ENCODE measurements around the gene ARHGAP24. TPM values are rescaled to one million over a fixed set of nuclear protein-coding genes. Genes with fewer than 3 reads are reported as not detected.
"Not testable (repeated sequence)": the region's sequence is repeated elsewhere in the genome, so short reads cannot be mapped to it uniquely, and the experiment has no call there.

ARHGAP24 gene
- polyA plus RNA-seq, 12 donors: 39.9 to 68.8 (median 61.9) TPM; not detected in 1

DNA sequence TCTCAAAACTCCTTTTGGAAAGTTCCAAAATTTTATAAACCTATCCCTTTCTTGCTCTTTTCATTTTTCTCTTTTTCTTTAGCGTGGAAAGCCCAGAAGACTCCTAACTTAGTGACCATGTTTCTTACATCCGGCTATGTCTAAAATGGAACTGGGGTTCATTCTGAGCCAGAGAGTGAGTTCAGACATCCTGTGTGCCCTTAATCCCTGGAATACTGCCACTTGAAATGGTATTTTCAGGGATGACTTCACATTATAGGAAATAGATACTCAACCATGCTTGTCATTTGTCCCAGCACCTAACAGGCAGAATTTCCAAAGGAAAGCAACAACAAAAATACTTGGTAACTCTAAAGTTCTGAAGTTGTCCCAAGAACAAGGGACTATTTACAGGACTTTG lies 379.6 kb downstream of the ARHGAP24 start:
- no peak for DNase-seq

DNA sequence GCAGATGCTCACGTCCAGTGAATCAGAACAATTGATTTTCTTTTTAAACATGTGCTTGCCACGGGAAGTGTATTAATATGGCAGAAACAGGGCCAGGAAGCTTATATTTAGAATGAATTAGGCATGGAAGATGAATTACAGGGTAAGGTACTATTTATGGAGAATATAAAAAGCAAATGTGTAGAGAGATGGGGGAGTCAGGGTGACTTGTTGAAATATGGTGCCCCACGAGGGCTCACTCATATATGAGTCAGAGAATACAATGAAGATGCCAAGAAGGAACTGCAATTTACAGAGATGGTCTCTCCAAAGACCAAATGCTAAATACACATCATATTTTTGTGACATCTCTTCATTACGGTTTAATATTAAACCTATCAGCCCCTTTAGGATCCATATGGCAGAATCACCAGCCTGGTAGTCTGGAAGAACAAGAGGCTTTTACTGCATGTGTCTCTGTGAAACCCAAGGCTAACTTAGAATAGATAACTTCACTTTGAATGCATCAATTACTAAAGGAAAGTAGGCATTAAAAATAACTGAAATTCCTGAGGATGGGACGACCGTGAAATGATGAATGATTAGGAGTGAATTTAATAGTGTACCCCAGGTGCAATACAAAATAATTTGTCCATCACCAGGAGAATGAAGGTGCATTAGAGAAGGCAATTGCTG lies 385.3 kb downstream of the ARHGAP24 start:
- DNase-seq: no peak

DNA sequence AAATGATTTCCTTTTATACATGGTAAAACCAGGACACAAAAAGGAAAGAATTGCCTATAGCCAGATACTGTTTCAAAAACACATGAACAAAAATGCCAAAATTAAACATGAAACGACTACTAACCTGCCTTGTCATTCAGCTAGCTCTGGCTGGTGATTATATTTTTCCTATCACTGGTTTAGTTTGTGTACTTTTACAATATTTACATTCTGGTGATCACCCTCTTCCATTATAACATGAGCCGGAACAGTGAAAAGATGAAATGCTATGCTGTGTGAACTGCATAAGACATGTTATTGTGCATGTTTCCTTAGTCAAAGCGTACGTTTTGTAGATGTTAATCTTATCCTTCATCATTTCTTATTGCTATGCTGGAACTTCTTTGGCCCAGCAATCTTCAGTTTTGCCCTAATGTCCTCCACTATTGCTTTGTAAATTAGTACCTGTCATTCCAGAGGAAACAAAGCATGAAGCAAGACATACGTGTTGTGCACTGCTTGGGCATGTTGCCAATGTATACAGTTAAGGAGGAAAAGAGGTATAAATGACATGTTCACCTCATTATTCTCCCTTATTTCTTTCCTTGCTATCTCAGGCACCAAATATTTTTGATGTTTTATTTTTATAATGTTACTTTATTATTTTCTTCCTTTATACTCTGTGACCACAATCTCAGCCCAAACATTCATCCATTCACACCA lies 386.3 kb downstream of the ARHGAP24 start:
- no peak for DNase-seq

DNA sequence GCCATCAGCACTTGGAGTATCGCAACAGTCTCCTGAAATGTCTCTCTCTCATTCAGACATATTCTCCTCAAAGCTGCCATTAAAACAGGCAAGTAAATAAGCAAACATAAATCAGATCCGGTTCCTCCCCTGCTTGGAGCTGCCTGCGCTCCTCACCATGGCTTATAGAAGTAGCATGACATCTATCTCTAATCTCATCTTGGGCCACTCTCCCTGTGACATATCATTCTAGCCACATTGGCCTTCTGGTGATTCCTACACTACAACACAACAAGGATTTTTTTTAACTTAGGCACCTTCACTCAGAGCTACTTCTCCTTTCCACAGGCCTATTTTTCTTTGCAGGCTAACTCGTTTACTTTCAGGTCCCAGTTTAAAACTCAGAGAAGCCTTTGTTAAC lies 387.9 kb downstream of the ARHGAP24 start:
- no peak for DNase-seq

DNA sequence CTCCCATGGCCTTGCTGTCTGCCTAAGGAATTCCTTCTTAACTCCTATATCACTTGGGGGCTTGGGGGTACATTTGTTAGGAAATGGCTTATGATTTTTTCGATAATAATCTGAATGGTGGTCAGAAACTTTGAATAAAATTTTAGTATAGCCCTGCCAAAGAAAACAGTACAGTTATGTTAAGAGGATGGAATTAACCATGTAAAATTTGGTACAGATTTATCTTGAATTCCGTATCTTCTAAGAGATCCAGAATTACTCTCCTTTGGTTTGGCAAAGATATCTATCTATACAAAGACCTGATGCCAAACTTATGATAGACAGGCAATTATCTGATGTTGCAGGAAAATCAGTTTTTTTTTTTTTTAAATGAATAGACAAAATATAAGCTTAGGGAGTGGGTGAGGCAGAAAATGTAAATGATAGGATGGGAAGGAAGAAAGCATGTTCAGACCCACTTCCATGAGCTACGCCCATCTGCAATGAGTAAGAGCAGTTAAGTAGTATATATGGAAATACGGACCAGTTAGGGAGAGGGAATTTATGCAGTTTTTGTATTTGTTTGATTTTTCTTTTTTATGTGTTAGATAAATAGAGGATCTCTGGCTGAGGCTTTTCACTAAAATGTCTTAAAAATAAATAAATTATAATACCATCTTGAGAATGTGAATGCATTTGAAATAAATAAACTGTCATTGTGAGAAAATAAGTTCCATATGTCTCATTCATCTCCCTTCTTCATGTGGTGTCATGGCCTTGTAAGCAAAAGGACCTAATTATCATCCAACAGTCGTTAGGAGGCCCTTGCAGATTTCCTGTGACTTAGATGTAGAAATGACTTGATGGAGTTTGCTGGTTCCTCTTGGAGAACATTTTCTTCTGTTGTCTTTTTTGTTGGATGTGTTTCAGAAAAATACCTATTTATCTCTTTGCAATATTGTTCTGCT lies 389.6 kb downstream of the ARHGAP24 start:
- DNase-seq: no peak

DNA sequence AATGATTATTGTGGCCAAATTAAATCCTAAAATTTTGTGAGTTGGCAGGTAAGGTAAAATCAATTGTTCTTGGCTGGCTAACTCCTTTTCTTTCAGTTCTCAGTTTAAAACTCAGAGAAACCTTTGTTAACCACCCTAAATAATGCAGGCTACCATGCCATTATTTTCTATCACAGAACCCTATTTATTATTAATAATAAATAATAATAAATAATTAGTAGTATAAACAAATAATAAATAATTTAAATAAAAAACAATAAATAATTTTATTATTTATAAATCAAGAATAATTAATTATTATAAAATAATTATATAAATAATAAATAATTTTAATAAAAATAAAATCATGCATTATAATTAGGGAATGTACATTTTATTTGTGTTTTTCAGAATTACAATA lies 390.3 kb downstream of the ARHGAP24 start:
- no peak for DNase-seq

DNA sequence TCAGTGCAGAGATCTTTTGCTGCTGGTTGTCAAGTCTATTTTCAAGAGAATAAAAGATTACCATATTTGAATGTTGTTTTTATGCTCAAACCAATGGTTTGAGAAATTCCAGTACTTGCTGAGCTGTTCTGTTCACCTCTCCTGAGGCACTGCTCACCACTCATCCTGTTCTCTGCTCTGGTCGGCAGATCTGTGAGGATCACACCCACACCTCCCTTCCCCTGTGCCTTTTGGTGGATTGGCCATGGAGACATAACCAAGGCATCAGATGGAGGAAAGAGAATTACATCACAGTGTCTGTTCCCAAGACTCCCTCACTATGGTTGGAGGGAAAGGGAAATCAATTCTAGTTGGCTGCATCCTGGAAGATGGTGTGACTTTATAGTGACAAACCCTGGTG lies 391.6 kb downstream of the ARHGAP24 start:
- DNase-seq: no peak

DNA sequence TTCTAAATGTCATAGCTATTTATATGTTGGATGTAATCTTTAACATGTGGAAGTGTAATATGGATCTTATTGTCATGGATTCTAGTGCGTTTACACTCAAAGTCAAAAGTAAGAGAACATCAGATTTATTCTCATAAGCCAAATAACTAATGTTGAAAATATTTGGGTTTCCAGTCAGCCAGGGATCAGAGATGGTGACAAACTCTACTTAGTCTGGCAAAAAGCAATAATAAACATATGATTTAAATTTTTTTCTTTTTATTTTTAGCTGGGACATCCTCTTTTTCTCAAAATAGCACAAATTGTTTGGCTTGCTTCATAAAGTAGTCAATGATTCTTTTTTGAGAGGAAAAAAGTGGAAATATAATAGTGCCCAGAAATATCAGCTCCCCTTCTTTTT lies 392.3 kb downstream of the ARHGAP24 start:
- no peak for DNase-seq

DNA sequence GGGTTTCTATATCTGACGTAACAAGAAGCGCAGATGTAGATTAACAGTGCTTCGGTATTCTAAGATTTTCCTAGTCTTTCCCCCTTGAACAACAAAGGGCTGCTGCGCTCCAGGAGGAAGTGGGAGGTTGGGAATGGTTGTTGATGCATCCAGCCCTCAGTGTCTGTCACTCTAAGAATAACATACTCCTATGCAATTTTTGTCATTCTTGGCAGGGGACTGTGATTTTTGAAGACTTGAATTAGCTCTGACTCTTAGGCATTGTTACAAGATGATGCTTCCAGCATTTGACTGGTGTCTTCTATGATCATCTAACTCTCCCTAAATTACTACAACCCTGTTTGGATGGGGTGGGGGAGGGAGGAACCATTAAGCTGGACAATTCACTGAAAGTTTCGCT lies 394.2 kb downstream of the ARHGAP24 start:
- no peak for DNase-seq

DNA sequence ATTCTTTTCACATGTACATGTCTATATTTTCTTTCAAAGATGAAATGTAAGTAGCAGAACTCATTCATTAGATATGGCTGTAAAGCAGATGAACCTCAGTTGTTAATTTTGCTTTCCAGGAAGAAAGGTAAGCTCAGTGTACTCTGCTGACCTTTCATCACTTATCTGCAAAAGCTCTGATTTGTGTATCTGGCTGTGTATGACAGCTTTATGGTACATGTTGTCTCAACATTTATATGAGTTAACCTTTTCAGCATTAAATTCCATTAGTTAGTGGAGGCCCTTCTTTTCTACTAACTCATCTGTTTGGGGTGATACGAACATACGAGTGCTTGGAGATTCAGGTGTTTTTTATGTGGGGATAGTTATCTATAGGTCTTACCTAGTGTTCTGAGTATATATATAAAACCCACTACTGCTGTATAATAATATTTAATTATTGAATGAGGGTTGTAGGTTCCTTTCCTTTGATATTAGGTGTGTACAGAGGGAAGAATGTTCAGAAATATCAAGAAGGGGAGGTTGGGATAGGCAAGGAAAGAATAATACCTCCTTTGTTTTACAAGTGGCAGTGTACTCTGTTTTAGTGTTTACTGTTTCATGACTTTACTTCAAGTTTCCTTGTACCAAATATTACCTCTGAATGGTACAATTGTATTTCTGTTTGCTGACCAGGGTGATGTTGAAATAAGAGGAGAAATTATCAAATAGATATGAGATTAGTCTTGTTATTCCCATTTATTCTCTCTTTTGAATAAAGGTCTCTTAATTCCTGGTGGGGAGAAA lies 395.5 kb downstream of the ARHGAP24 start:
- no peak for DNase-seq

DNA sequence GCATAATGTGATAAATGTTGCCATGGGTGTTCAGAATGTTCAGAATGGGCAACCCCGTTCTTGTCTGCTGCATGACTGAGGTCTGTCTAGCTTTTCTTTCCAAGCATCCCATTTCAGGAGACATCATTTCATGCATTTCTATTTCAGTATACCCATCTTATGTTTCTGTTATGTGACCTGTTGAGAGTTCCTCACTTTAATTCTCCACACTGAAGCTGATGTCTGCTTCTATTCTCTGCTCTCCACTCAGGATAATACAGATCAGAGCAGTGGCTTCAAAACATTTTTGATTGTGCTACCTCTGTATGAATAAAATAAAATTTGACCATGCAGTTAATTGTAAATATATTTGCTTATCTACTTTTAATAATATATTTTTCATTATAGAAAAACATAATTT lies 398.6 kb downstream of the ARHGAP24 start:
- no peak for DNase-seq

DNA sequence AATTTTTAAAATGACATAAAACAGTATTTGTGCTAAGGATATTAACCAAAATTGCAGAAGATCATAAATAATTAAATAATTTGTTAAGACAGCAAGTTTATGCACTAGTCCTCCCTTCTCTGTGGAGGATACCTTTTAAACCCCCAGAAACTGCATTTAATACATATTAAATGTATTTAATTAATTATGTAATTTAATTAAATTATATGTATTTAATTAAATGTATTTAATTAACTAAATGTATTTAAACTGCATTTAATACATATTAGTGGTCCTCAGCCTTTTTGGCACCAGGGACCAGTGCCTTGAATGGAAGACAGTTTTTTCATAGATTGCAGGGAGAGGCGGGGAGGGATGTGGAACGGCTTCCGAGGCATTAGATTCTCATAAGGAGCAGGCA lies 404.6 kb downstream of the ARHGAP24 start:
- no peak for DNase-seq

DNA sequence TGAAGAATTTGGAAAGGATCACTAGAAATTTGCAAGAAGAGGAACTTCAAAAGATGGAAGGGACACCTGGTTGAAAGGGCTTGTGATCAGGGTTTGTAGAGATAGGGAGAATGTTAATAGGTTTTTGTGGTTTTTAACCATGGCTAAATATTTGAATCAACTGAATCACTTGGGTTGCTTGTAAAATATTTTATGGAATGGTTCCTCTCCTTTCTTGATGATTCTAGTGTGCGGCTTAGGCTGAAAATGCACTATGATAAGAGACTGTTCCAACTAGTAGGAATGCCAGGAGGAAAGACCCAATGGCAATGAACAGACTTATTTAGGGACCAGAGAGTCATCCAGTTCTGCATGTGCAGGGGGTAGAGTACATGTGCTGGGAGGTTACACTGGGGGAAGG lies 408.2 kb downstream of the ARHGAP24 start:
- no peak for DNase-seq

DNA sequence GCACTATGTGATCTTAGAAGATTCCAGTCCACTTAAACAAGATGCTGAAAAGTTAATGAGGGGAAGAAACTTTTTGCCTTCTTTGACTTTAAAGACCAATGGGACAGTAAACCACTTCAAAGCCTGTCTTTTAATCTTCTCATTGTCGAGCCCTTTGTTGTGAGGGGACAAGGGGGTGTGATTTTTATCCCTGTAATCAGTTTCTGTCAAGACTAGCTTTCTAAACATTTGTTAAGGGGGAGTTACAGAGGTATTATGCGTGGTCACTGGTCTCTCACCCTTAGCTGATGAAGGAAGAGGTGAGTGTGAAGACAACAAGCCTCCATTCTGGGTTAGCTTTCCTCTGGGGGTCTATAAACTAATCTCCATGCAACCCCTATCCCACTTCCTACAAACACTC lies 409.3 kb downstream of the ARHGAP24 start:
- no peak for DNase-seq

DNA sequence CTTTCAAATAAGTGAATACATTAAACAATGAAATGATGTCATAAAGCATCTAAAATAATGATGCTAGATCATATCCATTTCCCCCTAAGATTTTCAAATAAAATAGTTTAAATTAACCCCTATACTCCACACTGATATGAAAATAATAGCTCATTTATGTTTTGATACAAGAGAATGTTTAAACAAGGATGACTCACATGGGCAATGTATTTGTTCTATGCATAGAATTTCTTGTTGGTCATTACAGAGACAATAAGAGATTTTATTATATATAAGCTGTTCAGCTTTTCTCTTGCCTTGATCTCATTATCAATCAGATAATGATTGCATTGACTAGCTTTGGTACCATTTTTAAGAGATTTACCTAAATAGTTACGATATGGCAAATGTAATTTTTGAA lies 411.7 kb downstream of the ARHGAP24 start:
- DNase-seq: no peak

DNA sequence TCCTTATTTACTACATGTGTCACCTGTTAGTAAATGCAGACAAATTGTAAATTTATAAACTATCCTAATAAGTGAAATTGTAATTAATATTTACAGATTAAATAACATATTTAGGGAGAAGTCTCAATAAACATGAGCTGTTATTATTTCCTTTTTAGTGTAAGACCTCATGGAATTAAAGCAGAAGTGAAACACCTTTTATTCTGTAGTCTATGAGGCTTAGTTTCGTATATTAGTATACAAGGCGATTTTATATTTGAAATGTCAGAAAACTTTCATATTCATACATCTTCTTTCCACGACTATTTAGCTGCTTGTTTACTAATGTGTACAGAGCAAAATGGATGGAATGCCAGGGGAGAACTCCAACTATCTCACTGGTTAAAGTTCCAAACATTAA lies 414.4 kb downstream of the ARHGAP24 start:
- no peak for DNase-seq

DNA sequence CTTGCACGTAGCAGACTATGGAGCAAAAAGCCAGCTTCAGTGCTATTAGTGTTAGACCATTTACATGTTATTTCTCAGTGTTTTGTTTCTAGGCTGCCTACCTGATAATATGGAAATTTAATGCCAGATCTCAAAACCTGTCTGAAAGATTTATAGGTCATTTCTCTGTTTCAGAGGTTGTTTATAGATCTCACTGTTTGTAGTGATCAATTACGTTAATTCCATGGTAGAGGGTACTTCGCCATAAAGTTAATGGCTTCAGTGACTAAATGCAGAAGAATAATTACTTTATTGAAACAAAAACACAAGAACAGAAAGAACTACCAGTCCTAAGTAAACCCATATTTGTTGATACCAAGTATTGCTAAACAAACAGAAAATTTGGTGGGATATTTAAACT lies 420.8 kb downstream of the ARHGAP24 start:
- DNase-seq: no peak

DNA sequence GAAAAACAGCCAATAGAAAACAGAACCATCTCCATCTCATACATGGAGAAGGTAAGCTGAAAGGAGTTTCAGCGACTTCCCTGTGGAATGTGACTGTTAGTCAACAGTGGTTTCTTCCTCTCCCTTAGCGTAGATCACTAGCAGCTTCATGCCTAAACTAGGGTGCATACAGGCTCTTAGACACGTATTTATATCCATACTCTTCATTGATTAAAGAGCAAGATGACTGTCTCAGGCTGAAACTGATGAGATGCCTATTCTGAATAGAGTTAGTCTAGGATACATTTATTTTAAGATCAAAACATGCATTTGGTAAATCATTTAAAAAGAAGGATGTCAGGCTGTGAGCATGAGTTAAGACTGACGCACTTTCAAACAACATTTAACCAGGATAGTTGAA lies 423.3 kb downstream of the ARHGAP24 start:
- DNase-seq: no peak

DNA sequence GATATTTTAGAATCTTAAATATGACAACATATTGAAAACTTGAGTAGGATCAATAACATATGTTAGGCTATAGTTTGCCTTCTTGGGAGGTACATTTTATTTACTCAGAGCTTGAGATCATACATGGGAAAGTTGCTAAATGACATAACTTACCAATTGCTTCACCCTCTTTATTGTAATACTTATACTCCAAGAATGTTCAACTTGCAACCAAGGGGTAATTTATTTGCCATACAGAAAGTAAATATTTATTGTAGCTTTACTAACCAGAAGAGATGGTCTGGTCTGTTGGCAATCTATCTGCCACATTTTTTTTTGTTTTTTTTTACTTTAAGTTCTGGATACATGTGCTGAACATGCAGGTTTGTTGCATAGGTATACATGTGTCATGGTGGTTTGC lies 426.6 kb downstream of the ARHGAP24 start:
- DNase-seq: no peak

DNA sequence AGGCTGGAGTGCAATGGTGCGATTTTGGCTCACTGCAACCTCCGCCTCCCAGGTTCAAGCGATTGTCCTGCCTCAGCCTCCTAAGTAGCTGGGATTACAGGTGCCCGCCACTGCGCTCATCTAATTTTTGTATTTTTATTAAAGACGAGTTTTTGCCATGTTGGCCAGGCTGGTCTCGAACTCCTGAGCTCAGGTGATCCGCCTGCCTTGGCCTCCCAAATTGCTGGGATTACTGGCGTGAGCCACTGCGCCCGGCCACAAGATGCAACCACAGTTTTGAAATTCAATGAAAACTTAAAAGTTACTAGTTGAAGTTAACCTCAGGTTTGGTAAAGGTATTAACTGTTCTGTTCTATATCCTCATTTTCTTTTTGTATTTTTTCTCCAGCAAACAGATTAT lies 427.7 kb downstream of the ARHGAP24 start:
- DNase-seq: not testable (repeated sequence)

DNA sequence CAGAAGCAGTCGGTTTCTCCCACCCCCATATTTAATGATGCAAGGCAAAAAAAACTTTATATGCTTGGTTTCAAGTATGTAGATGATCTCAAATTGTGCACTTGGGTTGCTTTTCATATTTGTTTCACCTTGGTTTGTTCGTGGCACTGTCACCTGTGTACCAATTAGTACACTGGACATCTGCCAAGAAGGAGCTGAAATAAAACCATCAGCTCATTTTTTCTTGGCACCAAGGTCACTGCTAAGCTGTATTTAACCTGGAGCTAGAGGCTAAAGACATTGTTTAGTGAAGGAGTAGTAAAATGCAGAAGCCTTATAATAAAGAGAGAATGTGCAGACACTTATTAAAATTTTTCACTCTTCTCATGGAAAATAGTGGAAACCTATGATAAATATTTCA lies 430.8 kb downstream of the ARHGAP24 start:
- DNase-seq: no peak

DNA sequence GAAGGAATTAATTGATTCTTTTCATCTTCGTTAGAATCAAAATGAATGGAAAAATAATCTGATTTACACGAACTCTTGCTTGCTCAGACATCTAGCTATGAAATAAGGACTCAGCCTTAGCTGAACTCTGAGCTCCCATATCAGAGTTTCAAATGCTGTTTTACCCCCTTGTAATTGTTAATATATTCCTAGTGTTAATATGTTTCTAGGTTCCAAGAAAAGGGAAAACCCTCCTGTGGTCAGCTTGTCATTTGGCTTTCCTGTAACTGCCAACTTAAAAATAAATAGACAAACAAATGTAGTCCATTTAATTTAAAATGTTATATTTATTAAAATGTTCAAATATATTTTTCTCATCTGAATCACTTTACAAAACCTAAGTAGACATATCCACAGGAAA lies 432.1 kb downstream of the ARHGAP24 start:
- no peak for DNase-seq

All from muscle of arm (tissue), 12 donors.